8988T (cell line): ENCODE measurements around the gene MYH7B.

Source experiments
- DNase-seq: peaks from one replicate; pipeline ENCODE4 v3.0.0; 2011

MYH7B gene

DNA sequence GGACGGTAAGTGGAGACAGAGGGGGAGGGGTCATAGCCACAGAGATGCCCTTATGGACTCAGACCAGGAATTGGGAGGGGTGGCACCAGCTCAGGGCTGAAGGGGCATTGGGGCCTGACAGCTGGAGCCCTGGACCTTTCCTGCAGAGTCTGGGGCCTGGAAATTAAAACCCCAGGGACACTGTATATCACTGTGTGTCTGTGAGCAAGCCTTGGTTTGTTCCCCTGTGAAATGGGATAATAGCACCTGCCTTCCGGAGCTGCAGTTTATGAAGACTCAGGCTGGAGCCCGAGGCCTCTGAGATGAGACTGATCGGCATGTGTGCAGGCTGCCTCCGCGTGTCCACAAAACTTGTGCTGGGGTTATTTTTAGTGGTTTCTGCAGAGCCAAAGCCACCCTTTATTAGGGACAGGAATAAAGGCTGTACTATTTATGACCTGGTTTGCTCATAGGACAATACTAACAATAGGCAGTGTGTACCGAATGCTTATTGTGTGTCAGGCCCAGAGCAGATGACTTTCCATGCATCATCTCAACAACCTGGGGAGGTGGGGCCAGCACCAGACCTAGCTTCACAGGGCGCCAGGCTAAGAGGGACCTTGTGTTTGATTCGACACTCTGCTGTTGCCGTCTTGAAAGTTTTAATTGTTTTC lies 22.6 kb downstream of the MYH7B start:
- DNase-seq, result no peak

DNA sequence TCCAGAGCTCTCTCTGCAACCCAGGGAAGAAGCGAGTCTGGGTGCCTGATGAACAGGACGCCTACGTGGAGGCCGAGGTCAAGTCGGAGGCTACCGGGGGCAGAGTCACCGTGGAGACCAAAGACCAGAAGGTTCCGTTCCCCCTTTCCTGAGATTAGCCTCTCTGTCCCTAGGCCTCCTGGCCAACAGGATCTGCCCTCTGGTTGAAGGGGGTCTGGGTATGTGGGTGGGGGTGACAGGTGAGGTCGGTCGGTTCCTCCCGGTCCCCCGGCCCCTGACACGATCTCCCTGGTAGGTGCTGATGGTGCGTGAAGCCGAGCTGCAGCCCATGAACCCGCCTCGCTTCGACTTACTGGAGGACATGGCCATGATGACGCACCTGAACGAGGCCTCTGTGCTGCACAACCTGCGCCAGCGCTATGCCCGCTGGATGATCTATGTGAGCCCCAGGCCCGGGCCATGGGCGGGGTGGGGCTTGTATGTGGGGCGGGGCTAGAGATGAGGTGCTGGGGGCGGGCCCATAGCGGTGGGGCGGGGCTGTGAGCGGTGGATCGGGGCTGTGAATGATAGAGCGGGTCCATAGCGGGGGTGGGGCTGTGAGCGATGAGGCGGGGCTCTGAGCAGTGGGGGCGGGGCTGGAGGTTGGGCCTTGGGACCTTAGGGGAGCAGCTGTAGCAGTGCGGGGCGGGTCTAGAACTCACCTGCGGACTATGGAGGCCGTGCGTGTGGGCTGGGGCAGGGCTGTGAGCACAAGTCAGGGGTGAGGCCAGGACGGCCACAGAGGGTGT lies 23.9 kb downstream of the MYH7B start:
- DNase-seq, result no peak

DNA sequence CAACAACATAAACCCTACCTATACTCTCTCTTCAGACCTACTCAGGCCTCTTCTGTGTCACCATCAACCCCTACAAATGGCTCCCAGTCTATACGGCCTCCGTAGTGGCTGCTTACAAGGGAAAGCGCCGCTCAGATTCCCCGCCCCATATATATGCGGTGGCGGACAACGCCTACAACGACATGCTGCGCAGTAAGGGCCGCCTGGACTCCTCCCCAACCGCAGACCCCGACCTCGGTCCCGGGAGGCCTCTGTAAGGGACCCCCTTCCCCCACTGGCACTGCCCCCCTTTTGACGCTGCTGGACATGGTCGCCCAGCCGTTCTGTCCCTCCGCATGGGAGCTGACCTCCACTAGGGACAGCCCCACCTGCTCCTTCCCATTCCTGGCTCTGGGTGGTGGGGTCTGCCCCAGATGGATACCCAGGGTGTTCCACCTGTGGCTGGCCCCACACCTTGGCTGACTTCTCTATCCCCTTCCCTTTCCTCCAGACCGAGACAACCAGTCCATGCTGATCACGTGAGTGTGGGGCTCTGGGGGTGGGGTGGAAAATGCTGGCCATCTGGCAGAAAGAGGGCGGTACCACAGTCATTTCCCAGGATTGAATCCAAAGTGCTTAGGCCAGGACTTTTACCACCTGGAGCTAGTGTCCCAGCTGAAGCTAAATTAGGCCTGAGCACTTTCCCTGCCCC lies 25.0 kb downstream of the MYH7B start:
- DNase-seq, result no peak

GRCh38 chr20:34982270-34983088 lies 26.8 kb downstream of the MYH7B start:
- DNase-seq, result no peak

GRCh38 chr20:34983089-34983820 lies 27.6 kb downstream of the MYH7B start:
- DNase-seq, result no peak

GRCh38 chr20:34983995-34984735 lies 28.5 kb downstream of the MYH7B start:
- DNase-seq, result no peak

- DNase-seq, result no peak
Measured at GRCh38 chr20:34984756-34985261, 29.1 kb downstream of the MYH7B start.

- DNase-seq, result no peak
Measured at GRCh38 chr20:34985461-34986310, 30.0 kb downstream of the MYH7B start.

GRCh38 chr20:34986311-34987287 lies 30.9 kb downstream of the MYH7B start:
- DNase-seq, result no peak

DNA sequence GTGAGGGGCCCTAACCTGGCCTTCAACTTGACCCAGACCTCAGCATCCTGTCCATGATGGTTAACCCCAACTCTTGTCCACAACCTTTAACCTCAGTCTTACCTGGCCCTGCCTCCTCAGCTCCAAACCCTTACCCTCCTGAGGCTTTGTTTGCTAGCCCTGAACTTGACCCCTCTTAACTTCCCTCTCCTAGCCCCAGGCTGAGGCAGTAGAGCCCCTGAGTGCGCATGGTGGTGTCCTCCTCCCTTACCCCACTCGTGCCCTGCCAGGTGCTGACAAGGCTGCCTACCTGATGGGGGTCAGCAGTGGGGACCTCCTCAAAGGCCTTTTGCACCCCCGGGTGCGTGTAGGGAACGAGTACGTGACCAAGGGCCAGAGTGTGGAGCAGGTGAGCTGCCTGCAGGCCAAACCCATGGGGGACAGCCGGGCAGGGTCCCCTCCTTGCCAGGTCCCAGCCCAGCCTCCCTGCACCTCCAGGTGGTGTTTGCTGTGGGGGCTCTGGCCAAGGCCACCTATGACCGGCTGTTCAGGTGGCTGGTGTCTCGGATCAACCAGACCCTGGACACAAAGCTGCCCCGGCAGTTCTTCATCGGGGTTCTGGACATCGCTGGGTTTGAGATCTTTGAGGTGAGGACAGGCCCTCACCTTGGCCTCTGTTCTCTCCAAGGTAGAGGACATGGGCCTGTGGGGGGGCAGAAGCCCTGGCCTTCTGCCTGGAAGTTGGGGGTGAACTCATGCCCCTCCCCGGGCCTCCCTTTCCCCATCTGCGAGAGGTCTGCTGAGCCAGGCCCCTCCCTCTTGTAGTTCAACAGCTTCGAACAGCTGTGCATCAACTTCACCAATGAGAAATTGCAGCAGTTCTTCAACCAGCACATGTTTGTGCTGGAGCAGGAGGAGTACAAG lies 31.9 kb downstream of the MYH7B start:
- DNase-seq, result no peak

DNA sequence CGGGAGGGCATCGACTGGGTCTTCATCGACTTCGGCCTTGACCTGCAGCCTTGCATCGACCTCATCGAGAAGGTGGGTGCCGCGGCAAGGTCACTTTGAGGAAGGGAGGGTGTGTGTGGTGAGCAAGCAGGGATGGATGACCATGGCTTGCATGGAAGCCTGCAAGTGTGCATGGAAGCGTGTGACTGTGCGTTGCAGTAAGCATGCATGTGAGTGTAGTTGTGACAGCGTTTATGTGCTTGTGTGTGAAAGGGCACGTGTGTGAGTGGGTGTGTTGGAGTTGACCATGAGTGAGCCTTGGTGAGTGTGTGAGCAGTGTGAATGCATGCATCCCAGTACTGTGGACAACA lies 32.5 kb downstream of the MYH7B start:
- no peak for DNase-seq

GRCh38 chr20:34989118-34989517 lies 33.5 kb downstream of the MYH7B start:
- no peak for DNase-seq

DNA sequence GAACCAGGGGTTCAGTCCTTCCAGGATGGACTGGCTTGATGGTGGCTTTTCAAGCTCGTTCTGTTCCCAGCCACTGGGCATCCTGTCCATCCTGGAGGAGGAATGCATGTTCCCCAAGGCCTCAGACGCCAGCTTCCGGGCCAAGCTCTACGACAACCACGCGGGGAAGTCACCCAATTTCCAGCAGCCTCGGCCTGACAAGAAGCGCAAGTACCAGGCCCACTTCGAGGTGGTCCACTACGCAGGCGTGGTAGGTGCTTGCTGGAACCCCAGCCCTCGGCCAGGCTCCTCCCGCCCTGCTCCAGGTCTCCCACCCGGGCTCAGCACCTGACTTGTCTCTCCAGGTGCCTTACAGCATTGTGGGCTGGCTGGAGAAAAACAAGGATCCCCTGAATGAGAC lies 34.0 kb downstream of the MYH7B start:
- DNase-seq, result no peak

- no peak for DNase-seq
Measured at GRCh38 chr20:34990231-34990630, 34.6 kb downstream of the MYH7B start.

- DNase-seq, result no peak
Measured at GRCh38 chr20:34990661-34991214, 35.1 kb downstream of the MYH7B start.

- DNase-seq, result no peak
Measured at GRCh38 chr20:34992751-34993417, 37.2 kb downstream of the MYH7B start.

GRCh38 chr20:34993941-34994508 lies 38.4 kb downstream of the MYH7B start:
- DNase-seq, result no peak
